Activated T-cell treated with anti-CD3 and anti-CD28 coated beads, Interleukin-2, amount 50 U/mL, for 24 hours (primary cell): ENCODE data around the gene ENDOG.
A peak's percentile ranks its signal among the peaks of the same experiment; 100 is the strongest.

ENCODE experiments used
- DNase-seq: peaks from one replicate; pipeline ENCODE4 v3.0.0-alpha.2; 2020
- H3K27ac Mint-ChIP-seq: 2 replicates; pipeline ENCODE4 v1.8.0; 2020; ENCODE audit warnings: mild to moderate bottlenecking, mixed read lengths
- H3K27me3 Mint-ChIP-seq: 2 replicates; pipeline ENCODE4 v1.8.0; 2020; ENCODE audit warnings: mixed read lengths
- H3K36me3 Mint-ChIP-seq: 2 replicates; pipeline ENCODE4 v1.8.0; 2020; ENCODE audit warnings: low read depth, mixed read lengths
- H3K4me1 Mint-ChIP-seq: 2 replicates; pipeline ENCODE4 v1.8.0; 2020; ENCODE audit warnings: low read depth, mixed read lengths
- H3K4me3 Mint-ChIP-seq: 2 replicates; pipeline ENCODE4 v1.8.0; 2020; ENCODE audit warnings: mild to moderate bottlenecking, moderate library complexity, mixed read lengths
- H3K9me3 Mint-ChIP-seq: 2 replicates; pipeline ENCODE4 v1.8.0; 2020; ENCODE audit warnings: mixed read lengths

ENDOG gene

DNA sequence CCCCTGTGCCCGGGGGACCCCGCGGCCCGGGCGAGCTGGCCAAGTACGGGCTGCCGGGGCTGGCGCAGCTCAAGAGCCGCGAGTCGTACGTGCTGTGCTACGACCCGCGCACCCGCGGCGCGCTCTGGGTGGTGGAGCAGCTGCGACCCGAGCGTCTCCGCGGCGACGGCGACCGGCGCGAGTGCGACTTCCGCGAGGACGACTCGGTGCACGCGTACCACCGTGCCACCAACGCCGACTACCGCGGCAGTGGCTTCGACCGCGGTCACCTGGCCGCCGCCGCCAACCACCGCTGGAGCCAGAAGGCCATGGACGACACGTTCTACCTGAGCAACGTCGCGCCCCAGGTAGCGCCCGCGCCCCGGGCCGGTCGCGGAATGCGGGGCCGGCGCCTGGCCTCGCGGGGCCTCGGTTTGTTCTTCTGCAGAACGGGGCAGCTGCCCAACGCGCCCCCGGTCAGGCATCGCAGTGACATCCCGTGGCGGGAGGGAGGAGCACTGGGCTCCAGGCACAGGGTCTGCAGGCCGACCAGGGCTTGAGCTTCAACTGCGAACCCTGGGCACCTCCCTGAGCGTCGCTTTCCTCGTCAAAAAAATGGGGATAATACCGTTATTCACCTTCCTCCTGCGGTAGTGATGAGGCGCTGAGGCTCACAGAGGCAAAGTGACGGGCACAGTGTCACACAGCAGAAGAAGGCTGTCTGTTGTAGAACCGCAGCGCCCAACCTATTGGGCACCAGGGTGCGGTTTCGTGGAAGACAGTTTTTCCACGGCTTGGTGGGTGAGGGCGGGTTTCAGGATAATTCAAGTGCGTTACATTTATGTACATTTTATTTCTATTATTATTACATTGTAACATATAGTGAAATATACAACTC, 777 bp downstream of the ENDOG start:
- no peaks in the 10 kb centered on the region for H3K9me3 Mint-ChIP-seq
- DNase-seq = peak; percentile 75
- no peaks in the 10 kb centered on the region for H3K27me3 Mint-ChIP-seq
- peak overlapping the region; percentile 80 for H3K27ac Mint-ChIP-seq
- H3K4me3 Mint-ChIP-seq = peak overlapping the region; percentile 82
- H3K4me1 Mint-ChIP-seq = peaks cover 31% of the 10 kb centered on the region
- peaks cover 36% of the 10 kb centered on the region for H3K36me3 Mint-ChIP-seq

DNA sequence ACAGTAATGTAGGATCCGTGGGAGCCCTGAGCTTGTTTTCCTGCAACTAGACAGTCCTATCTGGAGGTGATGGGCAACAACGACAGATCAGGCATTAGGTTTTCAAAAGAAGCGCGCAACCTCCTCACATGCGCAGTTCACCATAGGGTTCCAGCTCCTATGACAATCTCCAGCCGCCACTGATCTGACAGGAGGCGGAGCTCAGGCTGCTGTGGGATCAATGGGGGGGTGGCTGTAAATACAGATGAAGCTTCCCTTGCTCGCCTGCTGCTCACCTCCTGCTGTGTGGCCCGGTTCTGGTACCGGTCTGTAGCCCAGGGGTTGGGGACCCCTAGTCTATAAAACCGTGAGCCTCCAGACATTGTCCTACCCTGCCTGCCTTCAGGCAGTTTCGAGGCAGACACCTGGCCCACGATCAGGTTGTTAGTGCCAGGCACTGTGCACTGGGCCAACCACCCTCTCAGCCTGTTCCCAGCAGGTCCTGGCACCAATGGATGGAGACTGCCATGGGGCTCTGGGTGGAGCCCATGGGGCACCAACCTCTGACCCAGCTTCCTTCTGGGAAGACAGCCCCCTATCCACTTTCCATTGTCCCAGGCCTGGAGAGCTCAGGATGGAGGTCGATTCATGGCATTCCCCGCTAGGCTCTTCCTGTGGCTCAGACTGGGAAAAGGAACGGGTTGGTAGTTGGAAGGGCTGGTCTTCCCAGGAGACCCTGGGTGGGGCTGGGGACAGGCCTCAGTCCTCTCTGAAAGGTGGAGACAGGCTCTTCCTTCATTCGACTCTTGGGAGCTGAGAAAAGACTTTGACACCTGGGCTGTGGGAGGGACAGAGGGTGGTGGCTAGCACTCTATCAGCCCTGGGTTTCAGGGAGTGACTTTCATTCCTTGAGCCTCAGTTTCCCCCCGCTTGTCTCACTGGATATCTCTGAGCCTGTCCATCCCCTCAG, 1.7 kb downstream of the ENDOG start:
- DNase-seq = no peak
- peak overlapping the region; percentile 82 for H3K4me3 Mint-ChIP-seq
- H3K9me3 Mint-ChIP-seq = no peaks in the 10 kb centered on the region
- peaks cover 31% of the 10 kb centered on the region for H3K4me1 Mint-ChIP-seq
- H3K36me3 Mint-ChIP-seq = peaks cover 45% of the 10 kb centered on the region
- peak overlapping the region; percentile 59 for H3K27ac Mint-ChIP-seq
- no peaks in the 10 kb centered on the region for H3K27me3 Mint-ChIP-seq

DNA sequence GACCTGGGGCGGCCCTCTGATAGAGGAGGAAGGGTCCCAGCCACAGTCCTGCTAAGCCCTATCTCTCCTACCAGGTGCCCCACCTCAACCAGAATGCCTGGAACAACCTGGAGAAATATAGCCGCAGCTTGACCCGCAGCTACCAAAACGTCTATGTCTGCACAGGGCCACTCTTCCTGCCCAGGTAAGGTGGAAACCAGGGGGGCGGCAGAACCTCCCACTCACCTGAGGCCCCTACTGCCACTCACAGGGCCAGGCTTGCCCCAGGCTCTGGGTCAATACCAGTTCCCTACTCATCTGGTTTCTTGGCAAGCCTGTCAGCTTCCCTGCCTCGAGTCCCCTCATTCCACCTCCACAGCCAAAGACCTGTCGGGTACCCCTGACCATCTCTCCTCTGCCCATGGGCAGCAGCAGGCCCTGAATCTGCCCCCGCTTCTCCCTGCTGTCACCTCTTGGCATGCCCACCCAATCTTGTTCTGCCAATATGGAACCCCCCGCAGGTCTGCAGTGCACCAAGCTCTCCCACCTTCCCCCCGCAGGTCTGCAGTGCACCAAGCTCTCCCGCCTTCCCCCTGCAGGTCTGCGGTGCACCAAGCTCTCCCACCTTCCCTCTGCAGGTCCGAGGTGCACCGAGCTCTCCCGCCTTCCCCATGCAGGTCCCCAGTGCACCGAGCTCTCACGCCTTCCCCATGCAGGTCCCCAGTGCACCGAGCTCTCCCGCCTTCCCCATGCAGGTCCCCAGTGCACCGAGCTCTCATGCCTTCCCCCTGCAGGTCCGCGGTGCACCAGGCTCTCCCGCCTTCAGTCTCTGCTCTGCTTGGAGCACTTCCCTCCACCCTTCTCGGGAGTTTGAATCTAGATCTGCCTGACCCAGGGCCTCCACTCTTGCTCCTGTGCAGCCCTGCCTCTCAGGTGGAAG, 2.6 kb downstream of the ENDOG start:
- no peak for DNase-seq
- Mint-ChIP-seq H3K4me3 (peak overlapping the region; percentile 43), H3K36me3 (peaks cover 55% of the 10 kb centered on the region), H3K27me3 (no peaks in the 10 kb centered on the region), H3K27ac (peak overlapping the region; percentile 57), H3K9me3 (no peaks in the 10 kb centered on the region), H3K4me1 (peaks cover 33% of the 10 kb centered on the region)

DNA sequence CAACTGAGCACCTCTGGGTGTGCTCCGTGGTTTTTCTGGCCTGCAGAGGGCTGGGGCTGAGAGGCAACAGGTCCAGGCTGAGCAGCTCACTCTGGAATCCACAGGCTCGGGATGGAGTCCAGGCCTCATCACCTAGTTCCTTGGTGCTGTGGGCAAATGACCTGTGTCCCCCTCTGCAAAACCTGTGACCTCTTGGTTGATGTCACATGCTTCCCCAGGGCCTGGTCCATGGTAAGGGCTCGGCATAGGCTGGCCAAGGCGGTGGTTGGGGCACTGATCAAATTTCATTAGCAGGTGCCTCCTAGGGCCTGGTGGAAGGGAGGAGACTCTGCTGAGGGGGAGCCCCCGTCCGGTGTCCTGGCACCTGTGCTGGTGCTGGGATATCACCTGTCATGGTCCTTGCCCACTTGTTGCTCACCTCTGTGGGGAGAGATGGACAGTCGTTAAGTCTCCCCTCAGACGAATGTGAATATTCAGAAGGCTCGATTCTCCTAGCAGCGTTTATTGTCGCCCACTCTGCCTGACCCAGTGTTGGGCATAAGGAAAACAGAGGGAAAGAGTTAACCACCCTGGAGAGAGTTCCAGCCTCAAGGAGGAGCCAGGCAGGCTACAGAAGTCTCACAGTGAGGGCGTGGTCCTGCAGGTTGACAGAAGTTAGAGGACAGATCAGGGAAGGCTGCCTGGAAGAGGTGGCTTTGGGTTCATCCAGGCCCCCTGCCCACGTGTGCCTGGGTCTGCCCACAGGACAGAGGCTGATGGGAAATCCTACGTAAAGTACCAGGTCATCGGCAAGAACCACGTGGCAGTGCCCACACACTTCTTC, 3.5 kb downstream of the ENDOG start:
- no peak for DNase-seq
- peak overlapping the region; percentile 57 for H3K27ac Mint-ChIP-seq
- H3K4me3 Mint-ChIP-seq = peak overlapping the region; percentile 15
- no peaks in the 10 kb centered on the region for H3K27me3 Mint-ChIP-seq
- H3K4me1 Mint-ChIP-seq = peaks cover 33% of the 10 kb centered on the region
- H3K36me3 Mint-ChIP-seq = peaks cover 63% of the 10 kb centered on the region
- H3K9me3 Mint-ChIP-seq = no peaks in the 10 kb centered on the region

DNA sequence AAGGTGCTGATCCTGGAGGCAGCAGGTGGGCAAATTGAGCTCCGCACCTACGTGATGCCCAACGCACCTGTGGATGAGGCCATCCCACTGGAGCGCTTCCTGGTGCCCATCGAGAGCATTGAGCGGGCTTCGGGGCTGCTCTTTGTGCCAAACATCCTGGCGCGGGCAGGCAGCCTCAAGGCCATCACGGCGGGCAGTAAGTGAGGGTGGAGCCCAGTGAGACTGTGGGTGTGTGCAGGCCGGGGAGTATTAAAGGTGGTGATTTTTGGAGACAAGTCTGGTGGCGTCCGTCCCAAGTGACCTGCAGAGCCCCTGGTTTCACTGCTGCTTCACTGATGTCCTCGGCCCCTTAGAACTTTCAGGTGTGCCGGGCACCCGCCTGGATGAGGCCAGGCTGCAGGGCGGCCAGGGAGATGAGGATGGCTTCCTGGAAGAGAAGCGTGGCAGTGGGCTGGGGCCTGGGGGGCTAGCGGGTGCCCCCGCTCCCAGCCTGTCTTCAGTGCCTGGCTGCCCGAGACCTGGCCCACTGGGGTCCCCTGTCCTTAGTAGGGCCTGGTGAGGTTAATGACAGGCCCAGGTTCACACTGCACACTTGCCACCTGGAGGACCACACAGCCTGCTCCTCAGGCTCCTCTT, 4.2 kb downstream of the ENDOG start:
- peaks cover 71% of the 10 kb centered on the region for H3K36me3 Mint-ChIP-seq
- no peak for DNase-seq

DNA sequence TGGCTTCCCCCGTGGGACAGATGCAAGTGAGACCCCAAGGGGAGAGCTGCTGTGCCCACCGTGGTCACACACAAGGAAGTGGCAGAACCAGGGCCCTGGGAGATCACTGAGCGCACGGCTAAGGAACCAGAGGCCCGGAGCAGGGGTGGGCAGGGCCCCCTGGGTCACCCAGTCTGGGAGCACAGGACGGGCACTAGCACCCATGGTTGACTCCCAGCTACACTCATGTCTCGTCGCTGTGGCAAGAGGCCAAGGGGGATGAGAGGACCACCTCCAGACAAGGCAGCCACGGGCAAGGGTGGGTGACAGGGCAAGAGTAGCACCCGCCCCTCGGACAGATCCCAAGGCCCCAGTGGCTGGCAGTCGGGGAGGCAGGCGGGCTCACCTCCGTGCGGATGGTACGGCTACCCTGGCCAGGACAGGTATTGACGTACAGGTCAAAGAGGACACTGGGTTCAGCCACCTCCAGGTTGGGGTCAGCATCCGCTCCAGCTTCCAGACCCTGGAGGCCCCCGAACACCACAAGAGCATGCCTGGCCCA, 5.1 kb downstream of the ENDOG start:
- peaks cover 36% of the 10 kb centered on the region for H3K4me1 Mint-ChIP-seq
- DNase-seq = no peak
- H3K4me3 Mint-ChIP-seq = no peak overlapping the region
- H3K27me3 Mint-ChIP-seq = no peaks in the 10 kb centered on the region
- peak overlapping the region; percentile 40 for H3K27ac Mint-ChIP-seq
- H3K9me3 Mint-ChIP-seq = no peaks in the 10 kb centered on the region
- peaks cover 80% of the 10 kb centered on the region for H3K36me3 Mint-ChIP-seq

More for the DNA sequence above, 4.2 kb downstream of the ENDOG start:
- no peak overlapping the region for H3K27ac Mint-ChIP-seq
- H3K4me1 Mint-ChIP-seq = peaks cover 35% of the 10 kb centered on the region
- no peak overlapping the region for H3K4me3 Mint-ChIP-seq
- no peaks in the 10 kb centered on the region for H3K9me3 Mint-ChIP-seq
- H3K27me3 Mint-ChIP-seq = no peaks in the 10 kb centered on the region

DNA sequence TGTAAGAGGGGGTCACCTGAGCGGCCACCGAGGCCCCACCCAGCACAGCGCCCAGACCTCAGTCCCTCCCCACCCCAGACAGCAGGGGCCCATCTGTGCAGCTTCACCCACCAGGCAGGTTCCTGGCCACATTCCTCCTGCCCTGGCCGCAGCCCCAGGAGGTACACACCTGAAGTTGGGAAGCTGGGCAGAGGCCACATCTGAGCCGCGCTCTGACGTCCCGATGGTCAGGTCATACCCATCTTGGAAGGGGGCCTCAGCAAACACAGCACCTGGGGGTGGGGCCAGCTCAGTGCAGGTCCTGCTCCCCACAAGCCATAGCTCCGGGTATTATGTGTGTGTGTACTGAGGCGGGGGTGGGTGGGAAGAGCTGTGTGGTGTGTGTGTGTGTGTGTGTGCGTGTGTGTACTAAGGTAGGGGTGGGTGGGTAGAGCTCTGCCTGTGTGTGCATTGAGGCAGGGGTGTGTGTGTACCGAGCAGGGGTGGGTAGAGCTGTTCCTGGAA, 5.7 kb downstream of the ENDOG start:
- no peak overlapping the region for H3K4me3 Mint-ChIP-seq

DNA sequence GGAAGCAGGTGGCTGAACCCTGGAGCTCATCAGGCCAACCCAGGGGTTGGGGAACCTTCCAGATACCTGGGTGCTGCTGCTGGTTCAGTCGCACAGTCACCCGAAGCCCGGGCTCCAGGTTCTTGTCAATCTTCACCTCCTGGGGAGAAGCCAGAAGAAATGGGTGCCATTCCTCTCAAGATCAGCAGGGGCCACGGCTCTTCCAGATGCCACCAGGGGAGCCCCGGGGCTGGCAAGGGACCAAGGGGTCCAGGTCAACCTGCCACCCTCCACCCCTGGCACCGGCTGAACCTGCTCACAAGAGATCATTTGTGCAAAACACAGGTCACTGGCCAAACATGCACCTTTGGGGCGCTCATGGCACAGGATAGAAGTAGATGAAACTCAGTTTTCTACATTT, 6.6 kb downstream of the ENDOG start:
- Mint-ChIP-seq H3K27ac (peak overlapping the region; percentile 72), H3K4me3 (no peak overlapping the region), H3K4me1 (peaks cover 37% of the 10 kb centered on the region), H3K36me3 (peaks cover 86% of the 10 kb centered on the region), H3K9me3 (no peaks in the 10 kb centered on the region), H3K27me3 (no peaks in the 10 kb centered on the region)
- DNase-seq = no peak

More for the DNA sequence above, 5.7 kb downstream of the ENDOG start:
- no peaks in the 10 kb centered on the region for H3K27me3 Mint-ChIP-seq
- peak overlapping the region; percentile 16 for H3K27ac Mint-ChIP-seq
- no peaks in the 10 kb centered on the region for H3K9me3 Mint-ChIP-seq
- DNase-seq = no peak
- peaks cover 41% of the 10 kb centered on the region for H3K4me1 Mint-ChIP-seq
- H3K36me3 Mint-ChIP-seq = peaks cover 85% of the 10 kb centered on the region

DNA sequence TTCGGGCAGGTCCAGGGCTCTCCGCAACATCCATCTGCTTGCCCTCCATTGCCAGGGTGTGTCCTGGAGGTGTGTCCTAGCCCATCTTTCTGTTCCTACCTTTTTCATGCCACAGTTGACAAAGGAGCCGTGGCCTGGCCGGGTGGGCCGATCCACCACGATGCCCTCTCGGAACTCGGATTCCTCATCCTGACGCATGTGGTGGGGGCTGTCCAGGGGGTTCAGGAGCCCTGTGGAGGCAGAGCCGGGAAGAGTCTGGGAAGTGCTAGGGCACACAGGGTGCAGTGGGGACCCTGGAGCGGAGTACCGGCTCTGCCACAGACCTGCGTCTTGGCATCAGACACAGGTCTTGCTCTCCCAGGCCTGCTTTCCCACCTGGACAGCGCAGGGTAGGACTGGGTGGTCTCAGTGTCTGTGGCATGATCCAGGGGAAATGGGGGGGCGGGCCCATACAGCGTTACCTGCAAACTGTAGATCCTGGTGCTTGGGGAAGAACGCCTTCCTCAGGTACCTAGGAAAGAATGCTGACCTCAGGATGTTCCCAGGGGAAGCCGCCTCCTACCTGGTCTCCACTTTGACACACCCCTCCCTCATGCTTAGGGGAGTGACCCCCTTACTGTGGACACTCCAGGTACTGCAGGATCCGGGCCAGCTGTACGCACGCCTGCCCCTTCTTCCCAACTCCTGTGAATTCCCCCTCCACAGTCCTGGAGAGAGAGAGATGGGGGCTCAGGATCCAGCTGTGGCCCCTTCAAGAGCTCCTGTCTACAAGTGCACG, 7.8 kb downstream of the ENDOG start:
- H3K4me3 Mint-ChIP-seq = no peak overlapping the region
- no peak for DNase-seq
- H3K27me3 Mint-ChIP-seq = no peaks in the 10 kb centered on the region
- no peaks in the 10 kb centered on the region for H3K9me3 Mint-ChIP-seq
- peak overlapping the region; percentile 72 for H3K27ac Mint-ChIP-seq
- peaks cover 30% of the 10 kb centered on the region for H3K4me1 Mint-ChIP-seq
- H3K36me3 Mint-ChIP-seq = peaks cover 80% of the 10 kb centered on the region

DNA sequence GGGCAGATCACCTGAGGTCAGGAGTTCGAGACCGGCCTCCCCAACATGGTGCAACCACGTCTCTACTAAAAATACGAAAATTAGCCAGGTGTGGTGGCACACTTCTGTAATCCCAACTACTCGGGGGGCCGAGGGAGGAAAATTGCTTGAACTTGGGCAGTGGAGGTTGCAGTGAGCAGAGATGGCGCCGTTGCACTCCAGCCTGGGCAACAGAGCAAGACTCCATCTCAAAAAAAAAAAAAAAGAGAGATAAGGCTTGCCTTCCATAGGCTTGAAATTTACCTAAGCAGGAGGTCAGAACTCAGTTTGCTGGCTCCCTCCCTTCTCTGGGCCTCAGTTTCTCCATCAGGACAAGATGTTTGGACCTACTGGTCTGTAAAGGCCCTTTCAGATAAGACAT, 10.0 kb downstream of the ENDOG start:
- peaks cover 70% of the 10 kb centered on the region for H3K36me3 Mint-ChIP-seq
- H3K4me1 Mint-ChIP-seq = peaks cover 26% of the 10 kb centered on the region
- DNase-seq = no peak
- H3K27me3 Mint-ChIP-seq = no peaks in the 10 kb centered on the region
- H3K27ac Mint-ChIP-seq = peak overlapping the region; percentile 96
- peak overlapping the region; percentile 97 for H3K4me3 Mint-ChIP-seq
- no peaks in the 10 kb centered on the region for H3K9me3 Mint-ChIP-seq

DNA sequence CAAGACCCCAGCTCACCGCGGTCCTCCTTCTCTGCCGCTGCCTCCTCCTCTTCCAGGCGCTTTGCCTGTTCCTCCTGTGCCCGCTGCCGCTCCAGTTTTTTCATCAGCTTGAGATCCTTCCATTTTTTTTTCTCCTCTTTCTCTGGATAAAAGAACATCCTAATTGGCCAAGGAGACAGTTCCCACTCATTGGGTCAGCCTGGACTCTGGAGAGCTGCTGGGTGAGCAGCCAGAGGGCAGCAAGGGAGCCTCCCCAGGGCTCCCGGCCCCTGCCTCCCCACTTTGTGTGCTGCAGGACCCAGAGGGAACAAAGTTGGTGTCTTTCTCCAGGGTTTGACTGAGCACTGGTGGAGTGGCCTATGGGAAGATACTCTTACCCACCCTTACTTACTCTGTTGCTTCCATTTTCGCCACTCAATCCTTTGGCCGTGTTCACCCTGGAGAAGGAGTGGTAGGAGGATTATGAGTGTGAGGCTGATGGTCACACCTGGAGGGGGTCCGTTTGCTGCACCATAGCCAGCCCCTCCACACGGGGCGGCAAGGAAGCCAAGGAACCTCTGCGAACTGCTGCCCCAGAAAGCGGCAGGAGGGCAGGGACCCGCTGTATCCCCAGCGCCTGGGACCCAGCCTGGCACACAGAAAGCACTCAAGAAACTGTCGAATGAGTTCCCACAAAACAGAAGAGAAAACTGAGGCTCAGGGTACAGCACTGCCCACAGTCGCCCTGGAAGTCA, 10.6 kb downstream of the ENDOG start:
- Mint-ChIP-seq H3K4me1 (peaks cover 26% of the 10 kb centered on the region), H3K27me3 (no peaks in the 10 kb centered on the region), H3K36me3 (peaks cover 69% of the 10 kb centered on the region), H3K27ac (peak overlapping the region; percentile 96), H3K4me3 (peak overlapping the region; percentile 97), H3K9me3 (no peaks in the 10 kb centered on the region)
- DNase-seq = no peak
